C4-2B (cell line): ENCODE results near the gene FCGR1A.
"Not testable (repeated sequence)": the region's sequence is repeated elsewhere in the genome, so short reads cannot be mapped to it uniquely, and the experiment has no call there.

Experiments
- ZFX ChIP-seq: fragments of 450-650 bp; IDR thresholded peaks from 2 replicates; pipeline ENCODE4 v1.6.1; 2017
- TF ChIP-seq, protein P1 (sequence below): fragments of 450-650 bp; conservative IDR thresholded peaks from 2 replicates; pipeline ENCODE4 v1.5.1; 2017; ENCODE audit warnings: mild to moderate bottlenecking

DNA sequence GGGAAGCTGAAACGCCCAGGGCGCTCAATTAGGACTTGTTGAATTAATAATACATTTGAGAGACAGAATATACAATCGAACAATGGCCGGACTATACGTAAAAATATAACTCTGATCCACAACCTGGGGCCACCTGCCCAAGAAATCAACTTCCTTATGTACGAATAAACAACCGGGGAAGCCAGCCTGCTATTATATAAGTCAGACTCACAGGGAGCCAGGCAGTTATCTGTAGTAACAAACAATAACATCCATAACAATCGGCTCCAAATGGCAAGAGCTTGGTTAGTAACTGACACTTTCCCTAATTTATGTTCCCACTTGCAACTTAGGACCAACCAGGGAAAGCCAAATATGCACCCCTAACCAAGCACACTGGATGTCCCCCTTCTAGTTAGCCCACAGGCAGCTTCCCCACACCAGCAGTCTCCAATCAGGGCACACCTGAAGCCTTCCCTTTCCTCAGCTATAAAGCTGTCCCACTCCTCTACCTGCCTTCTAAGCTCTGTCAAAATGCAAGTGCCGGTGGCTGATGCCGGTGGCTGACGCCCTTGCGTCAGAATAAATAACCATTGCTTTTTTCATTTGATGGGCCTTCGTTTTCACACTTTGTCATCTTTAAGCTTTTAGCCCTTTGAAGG is 41.8 kb upstream of the FCGR1A start:
- TF ChIP-seq, protein P1, sequence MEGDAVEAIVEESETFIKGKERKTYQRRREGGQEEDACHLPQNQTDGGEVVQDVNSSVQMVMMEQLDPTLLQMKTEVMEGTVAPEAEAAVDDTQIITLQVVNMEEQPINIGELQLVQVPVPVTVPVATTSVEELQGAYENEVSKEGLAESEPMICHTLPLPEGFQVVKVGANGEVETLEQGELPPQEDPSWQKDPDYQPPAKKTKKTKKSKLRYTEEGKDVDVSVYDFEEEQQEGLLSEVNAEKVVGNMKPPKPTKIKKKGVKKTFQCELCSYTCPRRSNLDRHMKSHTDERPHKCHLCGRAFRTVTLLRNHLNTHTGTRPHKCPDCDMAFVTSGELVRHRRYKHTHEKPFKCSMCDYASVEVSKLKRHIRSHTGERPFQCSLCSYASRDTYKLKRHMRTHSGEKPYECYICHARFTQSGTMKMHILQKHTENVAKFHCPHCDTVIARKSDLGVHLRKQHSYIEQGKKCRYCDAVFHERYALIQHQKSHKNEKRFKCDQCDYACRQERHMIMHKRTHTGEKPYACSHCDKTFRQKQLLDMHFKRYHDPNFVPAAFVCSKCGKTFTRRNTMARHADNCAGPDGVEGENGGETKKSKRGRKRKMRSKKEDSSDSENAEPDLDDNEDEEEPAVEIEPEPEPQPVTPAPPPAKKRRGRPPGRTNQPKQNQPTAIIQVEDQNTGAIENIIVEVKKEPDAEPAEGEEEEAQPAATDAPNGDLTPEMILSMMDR, result not testable (repeated sequence)
- TF ChIP-seq ZFX, result not testable (repeated sequence)
